ENCODE data around the gene NDUFA7.
"Not testable (repeated sequence)": the region's sequence is repeated elsewhere in the genome, so short reads cannot be mapped to it uniquely, and the experiment has no call there.

NDUFA7 gene

DNA sequence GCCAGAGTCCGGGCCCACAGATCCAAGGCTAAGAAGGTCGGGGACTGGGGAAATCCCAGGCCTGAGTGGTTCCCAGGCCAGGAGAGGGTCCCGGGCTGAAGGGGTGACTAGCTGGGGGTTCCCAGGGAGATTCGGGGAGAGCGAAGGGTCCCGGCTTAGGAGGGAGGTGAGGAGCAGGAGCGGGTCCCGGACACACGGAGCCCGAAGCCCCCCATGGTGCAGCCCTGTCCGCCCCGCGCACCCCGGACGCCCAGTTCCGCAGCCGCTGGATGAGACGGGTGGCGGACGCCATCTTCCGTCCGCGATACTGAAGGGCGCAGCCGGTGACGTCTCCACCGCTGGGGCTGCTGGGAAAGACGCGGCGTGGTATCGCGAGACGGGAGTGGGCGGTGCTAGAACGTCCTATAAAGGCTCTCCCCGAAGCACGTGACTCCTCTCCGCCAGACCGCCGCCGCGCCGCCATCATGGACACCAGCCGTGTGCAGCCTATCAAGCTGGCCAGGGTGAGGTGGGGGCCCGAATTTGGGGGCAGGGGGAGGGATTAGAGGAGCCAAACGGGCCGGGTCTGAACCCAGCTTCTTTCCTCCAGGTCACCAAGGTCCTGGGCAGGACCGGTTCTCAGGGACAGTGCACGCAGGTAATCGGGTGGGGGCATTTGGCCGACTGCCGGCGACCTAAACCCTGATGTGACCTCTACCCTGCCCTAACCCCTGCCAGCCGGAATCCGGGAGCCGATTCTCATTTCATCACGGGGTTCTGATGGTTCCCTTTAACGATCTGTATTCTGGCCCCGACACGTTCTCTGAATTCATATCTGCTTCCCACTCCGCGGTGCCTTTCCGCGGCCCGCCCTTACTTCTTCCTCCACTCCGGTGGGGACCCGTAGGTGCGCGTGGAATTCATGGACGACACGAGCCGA lies at the start of gene NDUFA7, which contains the start of gene RPS28:
TSS of gene NDUFA7 (minus strand) at position 309 of the 919 bp plus-strand sequence. CDS start at position 292, 17 bp downstream.
TSS of gene RPS28 (plus strand) at position 430 of the 919 bp plus-strand sequence. CDS start at position 465, 35 bp downstream.
- DNase-seq, result peak; percentile 99

DNA sequence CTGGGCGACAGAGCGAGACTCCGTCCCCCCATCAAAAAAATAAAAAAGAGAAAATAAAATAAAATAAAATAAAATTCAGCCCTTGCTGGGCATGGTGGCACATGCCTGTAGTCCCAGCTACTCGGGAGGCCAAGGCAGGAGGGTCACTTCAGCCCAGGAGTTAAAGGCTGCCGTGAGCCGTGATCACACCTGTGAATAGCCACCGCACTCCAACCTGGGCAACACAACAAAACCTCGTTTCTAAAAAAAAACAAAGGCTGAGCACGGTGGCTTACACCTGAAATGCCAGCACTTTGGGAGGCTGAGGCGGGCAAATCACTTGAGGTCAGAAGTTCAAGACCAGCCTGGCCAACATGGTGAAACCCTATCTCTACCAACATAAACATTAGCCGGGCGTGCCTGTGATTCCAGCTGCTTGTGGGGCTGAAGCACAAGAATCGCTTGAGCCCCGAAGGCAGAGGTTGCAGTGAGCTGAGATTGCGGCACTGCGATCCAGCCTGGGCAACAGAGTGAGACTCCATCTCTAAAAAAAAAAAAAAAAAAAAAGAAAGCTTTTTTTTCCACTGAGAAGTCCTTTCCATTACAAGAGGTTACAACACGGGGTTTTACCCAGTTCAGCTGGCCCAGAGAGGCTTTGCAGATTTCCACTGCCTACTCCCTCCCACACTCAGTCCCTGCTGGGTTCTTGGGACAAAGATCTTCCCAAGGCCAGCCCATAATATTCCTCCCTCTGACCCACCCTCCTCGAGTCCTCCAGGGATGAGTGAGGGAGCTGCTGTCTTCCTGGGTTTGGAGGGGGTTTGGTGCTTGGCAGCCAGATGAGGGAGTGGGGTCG lies 49.2 kb upstream of the NDUFA7 start:
- DNase-seq, result no peak

DNA sequence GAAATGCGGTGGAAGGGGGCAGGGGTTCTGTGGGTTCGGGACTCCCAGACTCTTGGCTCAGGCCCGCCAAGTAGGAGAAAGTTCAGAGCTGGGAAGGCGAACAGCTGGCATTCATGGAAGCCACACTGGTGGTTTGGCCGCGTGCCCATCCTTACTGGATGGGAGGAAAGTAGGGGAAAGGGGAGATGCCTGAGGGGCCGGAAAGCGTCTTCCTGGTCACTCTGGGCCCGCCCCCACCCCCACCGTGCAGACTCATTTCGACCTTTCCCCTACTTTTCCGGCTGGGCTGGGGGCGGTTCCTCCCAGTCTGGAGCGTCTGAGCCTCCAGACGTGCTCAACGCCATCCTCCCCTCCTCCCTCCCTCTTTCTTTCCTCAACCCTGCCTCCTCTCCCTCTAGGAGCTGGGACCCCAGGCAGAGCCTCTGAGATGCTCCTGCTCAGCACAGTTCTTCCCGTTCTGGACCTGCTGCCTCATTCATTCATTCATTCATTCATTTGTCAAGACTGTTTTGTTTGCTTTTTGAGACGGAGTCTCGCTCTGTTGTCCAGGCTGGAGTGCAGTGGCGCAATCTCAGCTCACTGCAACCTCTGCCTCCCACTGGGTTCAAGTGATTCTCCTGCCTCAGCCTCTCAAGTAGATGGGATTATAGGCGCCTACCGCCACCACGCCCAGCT lies 46.3 kb upstream of the NDUFA7 start:
- no peak for DNase-seq

DNA sequence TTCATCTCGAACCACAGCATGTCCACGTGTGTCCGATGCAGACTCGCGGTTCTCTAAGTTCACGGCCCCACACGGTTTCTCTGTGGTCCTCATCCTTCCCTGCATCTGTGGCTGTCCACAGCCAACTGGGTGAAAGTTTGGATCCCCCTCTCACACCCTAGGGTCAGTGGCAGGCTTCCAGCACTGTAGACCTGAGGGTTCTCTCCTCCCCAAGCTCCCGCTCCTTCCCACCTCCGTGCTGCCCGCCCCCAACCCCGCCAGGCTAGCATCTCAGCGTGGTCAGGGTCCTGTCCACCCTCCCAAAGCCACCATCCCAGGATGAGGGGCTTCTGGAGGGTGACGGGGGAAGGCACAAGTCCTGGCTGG lies 45.8 kb upstream of the NDUFA7 start:
- DNase-seq, result no peak

DNA sequence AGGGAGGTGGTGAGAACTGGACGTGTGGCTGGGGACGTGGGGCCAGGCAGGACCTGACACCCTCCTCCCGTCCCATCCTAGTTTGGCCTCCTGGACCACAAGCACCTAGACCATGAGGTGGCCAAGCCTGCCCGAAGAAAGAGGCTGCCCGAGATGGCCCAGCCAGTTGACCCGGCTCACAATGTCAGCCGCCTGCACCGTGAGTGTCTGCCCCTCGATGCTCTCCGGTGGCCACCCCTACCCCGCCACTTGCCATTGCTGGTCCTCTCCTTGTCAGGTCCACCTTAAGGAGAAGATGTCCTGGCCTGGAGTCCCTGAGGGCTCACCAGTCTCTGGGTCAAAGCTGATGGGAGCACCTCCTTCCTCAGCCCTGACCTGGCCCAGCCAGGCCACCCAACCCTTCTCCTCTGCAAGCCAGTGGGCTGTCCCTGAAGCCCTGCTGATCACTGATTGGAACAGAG lies 45.0 kb upstream of the NDUFA7 start:
- no peak for DNase-seq

DNA sequence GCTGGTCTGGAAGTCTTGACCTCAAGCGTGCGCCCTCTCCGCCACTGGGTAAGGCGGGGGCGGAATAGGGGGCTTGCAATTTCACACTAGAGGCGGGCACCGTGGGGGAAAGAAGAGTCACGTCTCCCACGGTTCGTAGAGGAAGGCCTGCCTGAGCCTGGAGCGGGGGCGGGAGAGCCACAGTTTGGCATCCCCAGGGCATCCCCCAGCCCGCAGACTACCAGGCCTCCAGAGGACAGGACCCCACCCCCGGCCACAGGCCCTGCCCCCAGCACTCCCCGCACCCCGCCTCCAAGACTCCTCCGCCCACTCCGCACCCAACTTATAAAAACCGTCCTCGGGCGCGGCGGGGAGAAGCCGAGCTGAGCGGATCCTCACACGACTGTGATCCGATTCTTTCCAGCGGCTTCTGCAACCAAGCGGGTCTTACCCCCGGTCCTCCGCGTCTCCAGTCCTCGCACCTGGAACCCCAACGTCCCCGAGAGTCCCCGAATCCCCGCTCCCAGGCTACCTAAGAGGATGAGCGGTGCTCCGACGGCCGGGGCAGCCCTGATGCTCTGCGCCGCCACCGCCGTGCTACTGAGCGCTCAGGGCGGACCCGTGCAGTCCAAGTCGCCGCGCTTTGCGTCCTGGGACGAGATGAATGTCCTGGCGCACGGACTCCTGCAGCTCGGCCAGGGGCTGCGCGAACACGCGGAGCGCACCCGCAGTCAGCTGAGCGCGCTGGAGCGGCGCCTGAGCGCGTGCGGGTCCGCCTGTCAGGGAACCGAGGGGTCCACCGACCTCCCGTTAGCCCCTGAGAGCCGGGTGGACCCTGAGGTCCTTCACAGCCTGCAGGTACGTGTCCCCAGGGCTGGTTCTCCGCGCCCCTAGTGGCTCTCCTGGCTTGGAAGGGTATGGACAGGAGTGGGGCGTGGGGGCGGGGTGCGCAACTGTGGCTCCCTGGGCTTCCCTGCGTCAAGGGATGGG lies 42.9 kb upstream of the NDUFA7 start, which contains the start of gene ANGPTL4:
TSS of gene ANGPTL4 (plus strand) at position 353 of the 969 bp plus-strand sequence. CDS start at position 520, 167 bp downstream.
- DNase-seq, result peak; percentile 82

DNA sequence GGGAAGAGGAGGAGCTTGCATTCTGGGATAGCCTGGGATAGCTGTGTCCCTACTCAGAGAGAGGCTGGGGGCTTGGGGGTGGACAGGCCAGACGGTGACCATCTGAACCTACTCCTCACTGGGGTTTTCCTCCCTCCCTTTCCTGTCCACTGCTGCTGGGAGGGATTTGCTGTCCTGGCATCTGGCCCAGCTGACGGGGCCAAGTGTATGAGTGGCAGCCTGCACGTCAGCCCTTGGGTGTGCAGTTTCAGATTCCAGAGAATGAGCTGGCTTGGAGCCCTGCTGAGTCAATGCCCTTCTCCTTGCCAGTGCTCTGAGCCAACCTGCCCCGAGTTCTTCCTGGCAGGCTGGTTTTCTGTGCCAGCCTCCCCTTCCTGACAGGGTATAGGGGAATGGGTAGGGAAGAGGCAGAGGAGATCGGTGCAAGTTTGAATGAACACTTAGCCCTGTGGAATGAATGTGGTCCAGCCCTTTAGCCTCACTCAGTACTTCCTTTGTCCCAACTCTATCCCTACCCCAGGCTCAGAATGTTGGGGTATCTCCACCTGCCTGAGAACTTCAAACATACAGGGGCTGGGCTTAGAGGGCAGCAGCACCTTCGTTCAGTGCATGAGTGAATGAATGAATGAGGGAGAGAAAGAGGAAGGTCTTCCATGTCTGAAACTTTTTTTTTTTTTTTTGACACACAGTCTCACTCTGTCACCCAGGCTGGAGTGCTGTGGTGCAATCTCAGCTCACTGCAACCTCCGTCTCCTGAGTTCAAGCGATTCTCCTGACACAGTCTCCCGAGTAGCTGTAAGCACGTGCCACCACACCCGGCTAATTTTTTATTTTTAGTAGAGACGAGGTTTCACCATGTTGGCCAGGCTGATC lies 41.0 kb upstream of the NDUFA7 start:
- DNase-seq, result no peak

DNA sequence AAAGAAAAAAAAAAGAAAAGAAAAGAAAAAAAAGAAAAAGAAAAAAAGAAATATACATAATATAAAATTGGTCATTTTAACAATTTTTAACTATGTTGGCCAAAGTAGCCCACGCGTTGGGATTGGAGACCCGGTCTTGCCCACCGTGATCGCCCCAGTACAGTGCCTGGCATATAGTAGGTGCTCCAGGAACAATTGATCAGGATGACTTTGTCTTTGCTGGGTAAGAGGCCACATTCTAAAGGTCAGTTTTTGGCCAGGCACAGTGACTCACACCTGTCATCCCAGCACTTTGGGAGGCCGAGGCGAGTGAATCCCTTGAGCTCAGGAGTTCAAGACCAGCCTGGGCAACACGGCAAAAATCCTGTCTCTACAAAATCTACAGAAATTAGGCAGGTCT lies 39.0 kb upstream of the NDUFA7 start:
- DNase-seq, result no peak

DNA sequence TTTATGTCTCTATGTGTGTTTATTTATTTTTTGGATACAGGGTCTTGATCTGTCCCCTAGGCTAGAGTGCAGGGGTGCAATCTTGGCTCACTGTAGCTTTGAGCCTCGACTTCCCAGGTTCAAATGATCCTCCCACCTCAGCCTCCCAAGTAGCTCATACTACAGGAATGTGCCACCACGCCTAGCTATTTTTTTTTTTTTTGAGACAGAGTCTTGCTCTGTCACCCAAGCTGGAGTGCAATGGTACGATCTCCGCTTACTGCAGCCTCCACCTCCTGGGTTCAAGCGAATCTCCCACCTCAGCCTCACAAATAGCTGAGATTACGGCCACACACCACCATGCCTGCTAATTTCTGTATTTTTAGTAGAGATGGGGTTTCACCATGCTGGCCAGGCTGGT lies 37.8 kb upstream of the NDUFA7 start:
- DNase-seq, result no peak

DNA sequence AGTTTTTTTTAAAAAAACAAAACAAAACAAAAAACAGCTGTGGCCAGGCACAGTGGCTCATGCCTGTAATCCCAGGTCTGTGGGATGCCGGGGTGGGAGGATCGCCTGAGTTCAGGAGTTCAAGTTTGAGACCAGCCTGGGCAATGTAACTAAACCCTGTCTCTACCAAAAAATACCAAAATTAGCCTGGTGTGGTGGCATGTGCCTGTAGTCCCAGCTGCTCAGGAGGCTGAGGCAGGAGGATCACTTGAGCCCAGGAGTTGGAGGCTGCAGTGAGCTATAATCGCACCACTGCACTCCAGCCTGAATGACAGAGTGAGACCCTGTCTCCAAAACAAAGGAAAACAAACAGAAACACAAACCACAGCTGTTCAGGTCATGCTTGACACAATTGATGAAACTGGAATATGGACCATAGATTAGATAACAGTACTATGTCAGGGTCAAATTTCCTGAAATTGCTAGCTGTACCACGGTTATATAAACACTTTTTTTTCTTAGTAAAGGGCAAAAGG lies 35.9 kb upstream of the NDUFA7 start:
- no peak for DNase-seq

DNA sequence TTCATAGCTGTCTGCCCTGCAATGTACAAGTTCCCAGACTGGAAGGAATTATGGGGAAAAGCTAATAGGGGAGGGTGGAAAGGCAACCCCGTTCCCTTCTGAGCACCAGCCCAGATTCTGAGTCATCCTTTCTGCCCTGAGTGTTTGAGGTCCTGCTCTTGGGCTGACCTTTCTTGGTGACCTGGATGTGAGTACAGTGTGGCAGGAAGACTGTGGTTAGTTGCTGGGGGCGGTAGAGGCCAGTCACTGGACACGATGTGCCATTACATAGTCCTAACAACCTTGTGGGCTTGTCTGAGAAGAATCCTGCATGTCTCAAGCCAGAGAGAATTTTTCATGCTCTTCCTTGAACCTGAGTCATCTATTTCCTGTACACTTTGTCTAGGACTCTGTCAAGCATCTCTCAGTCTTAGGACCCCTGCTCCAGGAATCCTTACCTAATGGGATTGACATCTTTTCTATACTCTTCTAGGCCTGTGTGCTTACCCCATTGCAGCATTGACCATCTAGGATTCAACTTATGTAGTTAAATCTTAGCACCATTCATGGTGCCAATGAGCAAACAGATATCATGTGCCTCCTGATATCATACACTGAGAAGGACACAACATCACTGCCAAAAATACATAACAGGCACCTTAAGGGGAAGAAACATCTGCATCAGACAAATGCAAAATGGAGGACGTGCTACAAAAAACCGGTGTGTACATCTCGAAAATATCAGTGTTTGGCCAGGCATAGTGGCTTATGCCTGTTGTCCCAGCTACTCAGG lies 34.6 kb upstream of the NDUFA7 start:
- no peak for DNase-seq

DNA sequence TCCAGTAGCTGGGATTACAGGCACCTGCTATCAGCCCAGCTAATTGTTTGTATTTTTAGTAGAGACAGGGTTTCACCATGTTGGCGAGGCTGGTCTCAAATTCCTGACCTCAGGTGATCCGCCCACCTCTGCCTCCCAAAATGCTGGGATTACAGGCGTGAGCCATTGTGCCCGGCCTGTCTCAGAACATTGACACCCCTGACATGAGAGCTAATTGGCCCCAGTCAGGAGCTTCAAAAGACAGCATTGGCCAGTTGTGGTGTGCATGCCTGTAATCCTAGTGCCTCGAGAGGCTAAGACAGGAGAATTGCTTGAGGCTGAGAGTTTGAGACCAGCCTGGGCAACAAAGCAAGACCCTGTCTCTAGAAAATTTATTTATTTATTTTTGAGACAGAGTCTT lies 31.7 kb upstream of the NDUFA7 start:
- DNase-seq, result not testable (repeated sequence)

DNA sequence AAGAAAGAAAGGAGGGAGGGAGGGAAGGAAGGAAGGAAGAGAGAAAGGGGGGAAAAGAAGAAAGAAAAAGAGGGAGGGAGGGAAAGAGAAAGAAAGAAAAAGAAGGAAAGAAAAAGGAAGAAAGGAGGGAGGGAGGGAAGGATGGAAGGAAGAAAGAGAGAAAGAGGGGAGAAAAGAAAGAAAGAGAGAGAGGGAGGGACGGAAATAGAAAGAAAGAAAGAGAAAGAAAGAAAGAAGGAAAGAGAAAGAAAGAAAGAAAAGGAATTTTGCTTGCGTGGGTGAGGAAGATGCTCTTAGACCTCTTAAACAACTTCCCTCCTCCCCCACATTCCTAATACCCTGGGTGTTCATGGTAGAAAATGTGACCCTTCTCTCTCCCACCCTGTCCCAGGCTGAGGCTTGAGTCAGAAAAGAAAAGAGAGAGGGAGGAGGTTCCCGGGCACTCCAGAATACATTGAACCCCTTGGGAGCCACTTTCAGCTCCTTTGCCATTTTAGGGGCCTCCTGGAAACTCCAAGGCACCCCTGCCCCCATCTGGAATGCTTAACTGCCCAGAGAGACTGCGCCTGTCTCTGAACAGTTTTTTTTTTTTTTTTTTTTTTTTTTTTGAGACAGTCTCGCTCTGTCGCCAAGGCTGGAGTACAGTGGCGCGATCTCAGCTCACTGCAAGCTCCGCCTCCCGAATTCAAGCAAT lies 31.1 kb upstream of the NDUFA7 start:
- no peak for DNase-seq

DNA sequence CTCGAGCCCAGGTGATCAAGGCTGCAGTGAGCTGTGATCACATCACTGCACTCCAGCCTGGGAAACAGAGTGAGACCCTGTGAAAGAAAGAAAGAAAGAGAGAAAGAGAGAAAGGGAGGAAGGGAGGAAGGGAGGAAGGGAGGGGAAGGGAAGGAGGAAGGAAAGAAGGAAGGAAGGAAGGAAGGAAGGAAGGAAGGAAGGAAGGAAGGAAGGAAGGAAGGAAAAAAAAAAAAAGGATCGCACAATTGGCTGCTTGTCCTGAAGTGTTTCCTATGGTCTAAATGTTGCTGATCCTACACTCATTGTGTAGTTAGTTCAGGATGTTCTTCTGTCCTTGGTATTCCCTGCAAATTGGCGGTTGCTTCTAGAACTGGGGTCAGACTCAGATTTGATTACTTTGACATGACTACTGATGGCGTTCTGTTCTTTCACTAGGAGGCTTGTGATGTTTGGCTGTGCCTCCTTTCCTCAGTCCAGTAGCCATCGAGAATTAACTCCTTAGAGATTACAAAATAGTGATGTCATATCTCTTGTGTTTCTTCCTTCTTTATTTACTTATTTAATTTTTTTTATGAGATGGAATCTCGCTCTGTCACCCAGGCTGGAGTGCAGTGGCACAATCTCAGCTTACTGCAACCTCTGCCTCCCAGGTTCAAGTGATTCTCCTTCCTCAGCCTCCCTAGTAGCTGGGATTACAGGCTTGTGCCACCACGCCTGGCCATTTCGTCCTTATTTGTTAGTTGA lies 28.6 kb upstream of the NDUFA7 start:
- DNase-seq, result not testable (repeated sequence)

DNA sequence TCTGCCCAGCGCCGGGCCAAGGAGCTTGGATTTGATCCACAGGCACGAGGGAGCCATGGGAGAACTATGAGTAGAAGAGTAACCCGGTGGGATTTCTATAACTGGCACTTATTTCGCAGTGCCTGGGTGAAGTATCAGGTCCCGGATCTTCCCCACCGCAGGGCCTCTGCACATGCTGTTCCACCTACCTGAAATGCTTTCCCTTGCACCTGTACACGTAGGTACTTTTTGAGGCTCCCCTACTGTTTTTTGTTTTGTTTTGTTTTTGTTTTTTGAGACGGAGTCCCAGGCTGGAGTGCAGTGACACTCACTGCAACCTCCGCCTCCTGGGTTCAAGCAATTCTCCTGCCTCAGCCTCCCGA lies 22.3 kb upstream of the NDUFA7 start:
- DNase-seq, result no peak

DNA sequence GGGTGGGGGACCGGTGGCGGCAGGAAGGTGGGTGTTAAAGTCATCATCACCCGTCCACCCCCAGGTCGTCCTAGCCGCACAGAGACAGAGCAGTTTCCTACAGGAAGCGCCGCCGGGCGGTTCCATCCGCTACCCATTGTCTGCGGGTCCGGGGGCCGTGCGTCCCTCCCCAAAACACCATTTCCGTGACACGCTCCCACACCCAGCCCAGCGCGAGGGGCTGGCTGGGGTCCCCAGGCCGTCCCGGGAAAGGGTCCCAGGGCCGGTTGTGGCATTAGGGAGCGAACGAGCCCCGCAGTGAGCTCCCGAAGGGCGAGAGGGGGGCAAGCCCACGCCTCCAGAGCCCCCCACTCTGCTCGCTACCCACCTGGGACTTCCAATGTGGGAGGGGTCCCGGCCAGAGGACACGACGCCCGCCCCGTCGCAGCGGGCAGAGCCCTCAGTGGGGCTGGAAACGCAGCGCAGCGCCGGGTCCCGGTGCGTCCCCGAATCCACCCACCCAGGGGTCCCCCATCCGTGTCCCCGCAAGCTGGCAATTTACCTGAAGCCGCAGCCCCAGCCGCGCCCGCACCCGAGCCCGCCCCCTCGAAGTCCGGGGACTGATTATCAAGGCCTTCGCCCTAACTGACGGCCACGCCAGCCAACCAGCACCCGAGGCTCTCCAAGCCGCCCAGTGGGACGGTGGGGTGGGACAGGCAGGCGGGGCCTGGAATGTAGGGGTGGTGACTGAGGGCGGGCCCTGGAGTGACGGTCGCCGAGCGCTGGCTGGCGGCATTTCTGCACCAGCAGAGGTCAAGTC lies 21.7 kb upstream of the NDUFA7 start, which contains the start of gene KANK3:
TSS of gene KANK3 (minus strand) at position 579 of the 799 bp plus-strand sequence. CDS start 5,434 bp downstream, outside the sequence.
- DNase-seq, result peak; percentile 97

DNA sequence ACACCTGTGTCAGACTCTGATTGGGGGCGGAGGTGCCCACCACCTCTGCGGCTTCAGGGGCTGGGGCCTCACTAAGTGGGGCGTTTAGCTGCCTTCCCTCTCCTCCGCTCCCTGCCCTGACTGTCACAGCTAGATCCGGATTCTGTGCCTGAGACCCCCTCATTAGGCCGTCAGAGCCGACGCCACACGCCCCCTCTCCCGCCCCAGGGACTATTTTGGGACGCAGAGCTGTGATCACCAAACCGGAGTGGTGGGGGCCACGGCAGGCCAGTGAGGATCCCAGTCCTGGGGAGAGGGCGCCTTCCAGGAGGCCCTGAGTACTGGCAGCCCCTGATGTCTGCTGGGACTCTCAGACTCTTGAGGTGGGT lies 21.1 kb upstream of the NDUFA7 start:
- DNase-seq, result no peak
